SK-N-SH (cell line): Measurements from ENCODE around the gene FAM83D. TPM values are rescaled to one million over a fixed set of nuclear protein-coding genes. Genes with fewer than 3 reads are reported as not detected.

Experiments
- CTCF ChIA-PET: fragments of 300-600, 350-600 bp; formaldehyde crosslinking; extraction: SDS; loops from one replicate; lab custom pipeline; 2021; lab: Yijun Ruan, JAX
- POLR2A ChIA-PET: fragments of 350-600 bp; sonication (Branson Sonifier 250); formaldehyde crosslinking; extraction: SDS; loops from one replicate; lab custom pipeline; 2020; ENCODE audit warnings: antibody characterized with exemption, inconsistent platforms; lab: Yijun Ruan, JAX
- DNase-seq: peaks from one replicate; pipeline ENCODE4 v3.0.0; 2012
- H2AFZ ChIP-seq: fragments of 200-600 bp; sonication (generic); 2 replicates; pipeline ENCODE4 v1.8.1; 2016; ENCODE audit warnings: antibody characterized with exemption, mild to moderate bottlenecking, low read depth
- H3F3A ChIP-seq: fragments of 200-600 bp; sonication (generic); replicated peaks from 2 replicates; pipeline ENCODE3; 2016; ENCODE audit warnings: antibody characterized with exemption, mild to moderate bottlenecking; ENCODE audit not compliant: insufficient read depth
- H3K27ac ChIP-seq, 2 experiments: fragments of 200-500 bp in 1 of 2; fragments of 200-600 bp in 1 of 2; sonication (Bioruptor generic) in 1 of 2; sonication (generic), shearing (Covaris generic) in 1 of 2; 2 replicates each; pipeline versions ENCODE4 v1.5.1 to v1.6.1; 2014 to 2016; ENCODE audit warnings: low read depth in 2 of 2, inconsistent platforms in 1 of 2, low read length in 1 of 2, mild to moderate bottlenecking in 1 of 2, mixed read lengths in 1 of 2
- H3K27me3 ChIP-seq: fragments of 200-600 bp; sonication (generic), shearing (Covaris generic); 2 replicates; pipeline ENCODE4 v1.6.1; 2016; ENCODE audit warnings: mixed run types; ENCODE audit not compliant: insufficient read depth
- H3K36me3 ChIP-seq, 2 experiments: fragments of 200-500 bp in 1 of 2; fragments of 200-600 bp in 1 of 2; sonication (Bioruptor generic) in 1 of 2; sonication (generic) in 1 of 2; replicated peaks in 1 of 2; 2 replicates each; pipeline versions ENCODE3 to v1.5.1; 2014 to 2016; ENCODE audit warnings: low read length in 1 of 2, mild to moderate bottlenecking in 1 of 2; ENCODE audit not compliant: insufficient read depth in 2 of 2, control insufficient read depth in 1 of 2
- H3K4me1 ChIP-seq, 2 experiments: fragments of 200-500 bp in 1 of 2; fragments of 200-600 bp in 1 of 2; sonication (Bioruptor generic) in 1 of 2; sonication (generic), shearing (Covaris generic) in 1 of 2; 2 replicates each; pipeline versions ENCODE4 v1.5.1 to v1.6.1; 2014 to 2016; ENCODE audit warnings: low read depth in 1 of 2, low read length in 1 of 2, mixed run types in 1 of 2; ENCODE audit not compliant: insufficient read depth in 2 of 2, control insufficient read depth in 1 of 2
- H3K4me2 ChIP-seq: fragments of 200-600 bp; sonication (generic), shearing (Covaris generic); 2 replicates; pipeline ENCODE4 v1.6.1; 2017; ENCODE audit warnings: mixed run types
- H3K4me3 ChIP-seq, 2 experiments: fragments of 200-500 bp in 1 of 2; fragments of 200-600 bp in 1 of 2; sonication (Bioruptor generic) in 1 of 2; sonication (generic), shearing (Covaris generic) in 1 of 2; 2 replicates each; pipeline versions ENCODE4 v1.5.1 to v1.8.1; 2014 to 2016; ENCODE audit warnings: low read depth in 2 of 2, inconsistent platforms in 1 of 2, low read length in 1 of 2, mild to moderate bottlenecking in 1 of 2, mixed read lengths in 1 of 2, moderate library complexity in 1 of 2
- H3K79me2 ChIP-seq: fragments of 200-600 bp; sonication (generic); 2 replicates; pipeline ENCODE4 v1.8.1; 2017; ENCODE audit warnings: mild to moderate bottlenecking; ENCODE audit not compliant: insufficient read depth
- H3K9ac ChIP-seq: fragments of 200-600 bp; sonication (generic); 2 replicates; pipeline ENCODE4 v1.6.1; 2017; ENCODE audit warnings: mixed run types
- H3K9me2 ChIP-seq: fragments of 200-600 bp; sonication (generic); 2 replicates; pipeline ENCODE4 v1.6.1; 2017; ENCODE audit warnings: mixed run types
- H3K9me3 ChIP-seq: fragments of 200-600 bp; sonication (generic); 2 replicates; pipeline ENCODE4 v1.6.1; 2017; ENCODE audit warnings: mixed run types, mild to moderate bottlenecking, moderate library complexity
- H4K20me1 ChIP-seq: fragments of 200-600 bp; sonication (generic); 2 replicates; pipeline ENCODE4 v1.6.1; 2017; ENCODE audit warnings: mild to moderate bottlenecking, mixed run types; ENCODE audit not compliant: insufficient read depth
- CHD2 ChIP-seq: fragments of 150-350 bp; IDR thresholded peaks from 2 replicates; pipeline ENCODE4 v1.6.1; 2018; ENCODE audit warnings: low read length; ENCODE audit not compliant: partially characterized antibody
- CTCF ChIP-seq: fragments of 200-600 bp; sonication (generic); IDR thresholded peaks from 2 replicates; pipeline ENCODE4 v1.6.1; 2017; ENCODE audit warnings: antibody characterized with exemption, mild to moderate bottlenecking, moderate library complexity
- ELF1 ChIP-seq: IDR thresholded peaks from 2 replicates; pipeline ENCODE4 v1.4.0; 2012
- EZH2phosphoT487 ChIP-seq: fragments of 200-600 bp; sonication (generic); IDR thresholded peaks from 2 replicates; pipeline ENCODE4 v1.6.1; 2017; ENCODE audit warnings: low read depth, mixed run types, mild to moderate bottlenecking, antibody characterized with exemption, moderate library complexity, borderline replicate concordance
- GABPA ChIP-seq: IDR thresholded peaks from 2 replicates; pipeline ENCODE4 v1.4.0; 2012; ENCODE audit warnings: low read depth, mild to moderate bottlenecking
- GATA2 ChIP-seq: sonication (generic); formaldehyde crosslinking; IDR thresholded peaks from 2 replicates; pipeline ENCODE4 v1.5.0; 2020; ENCODE audit warnings: mild to moderate bottlenecking, missing genetic modification reagents
- NFIC ChIP-seq: IDR thresholded peaks from 2 replicates; pipeline ENCODE4 v1.4.0; 2012; ENCODE audit warnings: borderline replicate concordance
- POLR2AphosphoS5 ChIP-seq: IDR thresholded peaks from 2 replicates; pipeline ENCODE4 v1.6.1; 2012; ENCODE audit warnings: low read depth, low read length
- RAD21 ChIP-seq: IDR thresholded peaks from 2 replicates; pipeline ENCODE4 v1.6.1; 2012; ENCODE audit warnings: mild to moderate bottlenecking, low read length
- REST ChIP-seq: IDR thresholded peaks from 2 replicates; pipeline ENCODE4 v1.6.1; 2012; ENCODE audit warnings: mild to moderate bottlenecking, low read depth, low read length, moderate library complexity
- SIN3A ChIP-seq: IDR thresholded peaks from 2 replicates; pipeline ENCODE4 v1.6.1; 2012; ENCODE audit warnings: low read depth, mild to moderate bottlenecking, low read length, moderate library complexity, borderline replicate concordance
- SMC3 ChIP-seq: IDR thresholded peaks from 2 replicates; pipeline ENCODE4 v1.6.1; 2012; ENCODE audit warnings: low read depth, low read length, improper control_type of control experiment
- TCF12 ChIP-seq: IDR thresholded peaks from 2 replicates; pipeline ENCODE4 v1.4.0; 2012
- YY1 ChIP-seq: IDR thresholded peaks from 2 replicates; pipeline ENCODE4 v1.4.0; 2012; ENCODE audit warnings: low read depth, mild to moderate bottlenecking
- WGBS: methylation state at CpG from one replicate; pipeline ENCODE4 v1.1.6; 2017; ENCODE audit warnings: low lambda C conversion rate; 5-methylcytosine and 5-hydroxymethylcytosine counted together
- polyA plus RNA-seq, 3 experiments: library from polyadenylated mRNA; depleted of rRNA; stranded (reverse); fragments of >200 nt; gene quantifications; 2 replicates each; pipeline ENCODE4 v1.2.3, GENCODE V29; 2012
- TF ChIP-seq, protein P1 (sequence below): fragments of 150-350 bp; IDR thresholded peaks from 2 replicates; pipeline ENCODE4 v1.6.1; 2017; ENCODE audit warnings: antibody characterized with exemption, low read length, low read depth, borderline replicate concordance
- TF ChIP-seq, protein P2 (sequence below): IDR thresholded peaks from 2 replicates; pipeline ENCODE4 v1.4.0; 2012; ENCODE audit warnings: low read depth

FAM83D gene
- polyA plus RNA-seq, 1 of the 3 experiments (the other 2 are of a cell fraction): 21.5 TPM

DNA sequence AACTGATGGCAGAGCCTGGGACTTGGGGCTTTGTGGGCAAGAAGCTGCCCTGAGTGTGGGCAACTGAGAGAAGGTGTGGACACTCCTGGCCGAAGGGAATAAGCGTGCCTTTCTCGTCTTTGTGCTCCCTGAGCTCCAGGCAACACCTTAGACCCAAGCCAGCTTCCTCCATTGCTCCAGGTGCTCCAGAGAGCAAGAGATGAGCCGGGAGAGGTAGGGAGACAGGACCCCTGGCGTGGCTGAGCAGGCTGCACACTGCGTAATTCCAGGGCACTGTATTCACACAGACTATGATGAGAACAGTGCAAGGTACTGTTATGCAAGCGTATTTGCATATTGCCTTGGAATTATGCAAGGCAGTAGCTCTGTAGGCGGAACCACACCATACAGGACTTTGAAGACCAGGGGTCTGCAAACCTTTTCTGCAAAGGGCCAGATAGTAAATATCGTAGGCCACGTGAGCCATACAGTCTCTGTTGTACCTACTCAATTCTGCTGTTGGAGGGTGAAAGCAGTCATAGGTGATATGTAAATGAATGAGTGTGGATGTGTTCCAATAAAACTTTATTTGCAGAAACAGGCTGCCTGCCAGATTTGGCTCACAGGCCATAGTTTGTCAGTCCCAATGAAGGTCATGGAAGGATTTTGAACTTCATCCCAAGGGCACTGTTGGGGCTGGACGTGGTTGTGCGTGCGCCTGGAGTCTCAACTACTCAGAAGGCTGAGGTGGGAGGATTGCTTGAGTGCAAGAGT is 42.1 kb upstream of the FAM83D start:
- POLR2A ChIA-PET: interaction anchor here (1.1 to 3.0 kb wide), 8 partner anchors 10 to 437 kb away, joined by 3 to 50 read pairs (median 10); partner anchors contain the start of genes FAM83D and PPP1R16B
- no peaks in the 10 kb centered on the region for H3K9me2 ChIP-seq
- TF ChIP-seq SIN3A (no peak), CTCF (no peak), RAD21 (no peak), SMC3 (no peak), POLR2AphosphoS5 (no peak), ELF1 (no peak), GATA2 (CRISPR knock-in tag) (no peak), CHD2 (no peak), GABPA (no peak), NFIC (no peak), REST (no peak), EZH2phosphoT487 (no peak), YY1 (no peak), TCF12 (no peak)
- TF ChIP-seq, protein P1, sequence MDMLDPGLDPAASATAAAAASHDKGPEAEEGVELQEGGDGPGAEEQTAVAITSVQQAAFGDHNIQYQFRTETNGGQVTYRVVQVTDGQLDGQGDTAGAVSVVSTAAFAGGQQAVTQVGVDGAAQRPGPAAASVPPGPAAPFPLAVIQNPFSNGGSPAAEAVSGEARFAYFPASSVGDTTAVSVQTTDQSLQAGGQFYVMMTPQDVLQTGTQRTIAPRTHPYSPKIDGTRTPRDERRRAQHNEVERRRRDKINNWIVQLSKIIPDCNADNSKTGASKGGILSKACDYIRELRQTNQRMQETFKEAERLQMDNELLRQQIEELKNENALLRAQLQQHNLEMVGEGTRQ: no peak
- TF ChIP-seq, protein P2, sequence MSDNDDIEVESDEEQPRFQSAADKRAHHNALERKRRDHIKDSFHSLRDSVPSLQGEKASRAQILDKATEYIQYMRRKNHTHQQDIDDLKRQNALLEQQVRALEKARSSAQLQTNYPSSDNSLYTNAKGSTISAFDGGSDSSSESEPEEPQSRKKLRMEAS: no peak
- TF ChIP-seq, all 33 proteins: peak for 0
- Histone ChIP-seq H3K4me1 (peaks cover 0 to 70% of the 10 kb centered on the region in 2 experiments; a peak in 2 of 4 replicates), H4K20me1 (no peaks in the 10 kb centered on the region), H3K9me3 (no peaks in the 10 kb centered on the region), H3K79me2 (no peaks in the 10 kb centered on the region), H2AFZ (no peak overlapping the region), H3K27ac (peak overlapping the region in 1 of 2 experiments; percentile 99; a peak in 2 of 4 replicates), H3K4me3 (no peak overlapping the region), H3F3A (no peaks in the 10 kb centered on the region), H3K27me3 (no peaks in the 10 kb centered on the region), H3K4me2 (no peak overlapping the region), H3K36me3 (no peaks in the 10 kb centered on the region), H3K9ac (no peak overlapping the region)
- CTCF ChIA-PET: interaction anchor here (0.8 to 3.9 kb wide), 11 partner anchors 9 to 165 kb away, joined by 3 to 52 read pairs (median 5); partner anchors contain the start of genes FAM83D and PPP1R16B
- WGBS: 79% methylated on average over 10 of the region's 13 CpGs
- DNase-seq: no peak
